Adipose tissue (tissue), 3 donors: ENCODE data around the gene N4BP3. TPM values are rescaled to one million over a fixed set of nuclear protein-coding genes. Genes with fewer than 3 reads are reported as not detected.

ENCODE experiments used
- H3K27ac ChIP-seq: one replicate; pipeline ENCODE4 v1.5.1; 2013; ENCODE audit warnings: low read depth, low read length
- WGBS, 3 donors: extraction: QIAGEN DNeasy Blood & Tissue Kit; methylation state at CpG; one replicate each; pipeline ENCODE4 v1.1.7; 2013; 5-methylcytosine and 5-hydroxymethylcytosine counted together
- polyA plus RNA-seq, 3 donors: library from polyadenylated mRNA; stranded (reverse); fragments of 200-250 nt; gene quantifications; one replicate each; pipeline ENCODE4 v1.2.3, GENCODE V29; 2013
- donor health status: healthy with polysubstance abuse.
- donor health status: Bipolar disorder and iron deficiency.
- donor health status: healthy.

N4BP3 gene
- polyA plus RNA-seq, 3 donors: 0.58 to 2.6 (median 1.4) TPM

DNA sequence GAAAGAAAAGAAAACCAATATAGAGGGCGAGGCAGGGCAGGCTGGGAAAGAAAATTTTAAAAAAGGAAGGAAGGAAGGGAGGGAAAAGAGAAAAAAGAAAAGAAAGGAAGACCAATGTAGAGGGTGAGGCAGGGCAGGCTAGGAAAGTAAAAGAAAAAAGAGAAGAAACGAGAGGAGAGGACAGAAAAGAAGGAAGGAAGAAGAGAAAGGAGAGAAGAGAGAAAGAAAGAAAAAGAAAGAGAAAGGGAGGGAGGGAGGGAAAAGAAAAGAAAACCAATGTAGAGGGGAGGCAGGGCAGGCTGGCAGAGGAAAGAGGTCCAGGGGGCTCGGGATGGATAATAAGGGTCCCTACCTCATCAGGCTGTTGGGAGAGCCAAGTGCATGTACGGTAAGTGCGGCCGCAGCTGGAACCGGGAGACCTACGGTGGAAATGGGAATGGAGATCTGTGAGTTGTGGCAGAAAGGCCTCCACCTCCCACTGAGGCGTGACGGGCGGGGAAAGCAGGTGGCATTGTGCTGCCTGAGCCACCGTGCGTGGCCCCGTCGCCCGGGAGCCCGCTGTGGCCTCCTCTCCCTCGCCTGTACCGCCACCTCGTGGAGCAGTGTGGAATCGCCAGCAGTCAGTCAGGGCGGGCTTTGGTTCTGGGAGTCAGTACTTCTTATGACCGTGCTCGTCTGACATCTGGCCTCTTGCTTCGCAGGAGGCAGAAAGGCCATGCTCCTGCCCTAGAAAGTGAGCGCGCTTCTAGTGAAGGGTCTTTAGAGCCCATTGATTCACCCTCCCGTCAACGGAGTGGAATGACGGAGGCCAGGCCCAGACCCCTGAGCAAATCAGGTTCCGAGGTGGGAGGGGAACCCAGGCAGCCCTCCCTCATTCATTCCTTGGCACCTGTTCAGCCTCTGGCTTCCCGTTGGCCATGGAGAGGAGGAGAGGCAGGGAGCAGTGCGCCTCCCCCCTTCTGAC lies 50.7 kb downstream of the N4BP3 start:
- H3K27ac ChIP-seq: no peak overlapping the region
- WGBS, 3 donors: 7 to 12% (median 8%) methylated on average over 33 of the region's 33 CpGs

DNA sequence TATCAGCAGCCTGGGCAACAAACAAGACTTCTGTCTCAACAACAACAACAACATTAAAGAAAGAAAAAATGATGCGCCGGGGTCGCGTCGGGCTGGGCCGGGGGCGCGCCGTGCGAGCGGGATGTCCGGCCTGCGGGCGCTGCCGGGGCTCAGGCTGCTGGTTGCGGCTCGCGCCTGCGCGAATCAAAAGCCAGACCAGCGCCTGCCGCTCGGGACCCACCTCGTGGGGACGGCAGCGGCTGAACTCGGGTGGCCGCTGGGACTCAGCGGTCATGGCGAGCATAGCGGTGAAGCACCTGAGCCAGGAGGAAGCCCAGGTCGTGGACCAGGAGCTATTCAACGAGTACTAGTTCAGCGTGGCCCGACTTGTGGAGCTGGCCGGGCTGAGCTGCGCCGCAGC lies 52.2 kb downstream of the N4BP3 start:
- WGBS, 3 donors: 18 to 55% (median 38%) methylated on average over 34 to 38 of the region's 38 CpGs
- no peak overlapping the region for H3K27ac ChIP-seq

DNA sequence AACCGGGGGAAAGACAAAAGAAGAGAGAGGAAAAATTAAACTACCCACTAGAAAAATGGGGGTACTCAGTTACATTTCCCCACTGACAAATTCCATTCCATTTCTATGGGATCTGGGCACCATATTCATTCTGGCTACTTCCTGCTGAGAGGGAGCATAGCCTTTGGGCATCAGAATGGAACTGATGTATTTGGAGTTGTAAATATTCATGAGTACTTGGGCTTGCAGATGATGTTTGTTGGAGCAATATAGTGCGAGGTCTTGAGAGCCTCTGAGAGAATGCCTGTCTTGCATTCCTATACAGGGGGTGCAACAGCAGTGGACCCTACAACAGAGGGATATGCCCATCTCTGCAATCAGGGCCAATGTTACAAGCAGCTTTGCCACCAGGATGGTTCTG lies 57.1 kb downstream of the N4BP3 start:
- no peak overlapping the region for H3K27ac ChIP-seq
- 85 to 89% (median 88%) methylated on average over 2 of the region's 2 CpGs for WGBS, 3 donors

GRCh38 chr5:178174456-178174855 lies 61.1 kb downstream of the N4BP3 start:
- no peak overlapping the region for H3K27ac ChIP-seq
- 89 to 94% (median 93%) methylated on average over 3 of the region's 3 CpGs for WGBS, 3 donors

Other genes with a start within 250 kb of the N4BP3 start
- gene PROP1, start 117.3 kb upstream of the N4BP3 start, polyA plus RNA-seq: not detected
- 10 to 100 TPM; 19.7 to 35.0 (median 32.9) TPM for gene RMND5B, start 17.5 kb downstream of the N4BP3 start, polyA plus RNA-seq
- gene NHP2, start 40.4 kb downstream of the N4BP3 start, polyA plus RNA-seq: 100 to 1,000 TPM; 119 to 208 (median 201) TPM
- not detected for gene GMCL2, start 73.8 kb downstream of the N4BP3 start, polyA plus RNA-seq
- 100 to 1,000 TPM in 2 of 3 donors, 10 to 100 TPM in 1; 25.0 to 133 (median 111) TPM for gene HNRNPAB, start 91.0 kb downstream of the N4BP3 start, polyA plus RNA-seq
- 10 to 100 TPM; 32.0 to 76.5 (median 65.5) TPM for gene PHYKPL, start 119.3 kb downstream of the N4BP3 start, polyA plus RNA-seq